Cardiac muscle cell (in vitro differentiated cells and primary cell): ENCODE results near the gene GSG1. TPM values are rescaled to one million over a fixed set of nuclear protein-coding genes. Genes with fewer than 3 reads are reported as not detected.
A peak's percentile ranks its signal among the peaks of the same experiment; 100 is the strongest.

Source experiments
- DNase-seq, 2 donors: peaks; one replicate each; pipeline versions ENCODE4 v3.0.0 to v3.0.0-alpha.2; 2010 to 2017; ENCODE audit warnings: low read depth in 1 of 2, low spot score in 1 of 2
- H3K27ac ChIP-seq: fragments of 200-600 bp; sonication (generic); 2 replicates; pipeline ENCODE4 v1.5.1; 2016
- H3K27me3 ChIP-seq: fragments of 200-600 bp; sonication (generic); 2 replicates; pipeline ENCODE4 v1.6.0; 2016; ENCODE audit warnings: control low read depth
- H3K36me3 ChIP-seq: fragments of 200-600 bp; sonication (generic); 2 replicates; pipeline ENCODE4 v1.5.1; 2016; ENCODE audit warnings: control low read depth
- H3K4me1 ChIP-seq: fragments of 200-600 bp; sonication (generic); 2 replicates; pipeline ENCODE4 v1.8.1; 2017; ENCODE audit warnings: low read depth, mild to moderate bottlenecking, mixed run types
- H3K4me3 ChIP-seq: fragments of 200-600 bp; sonication (generic); 2 replicates; pipeline ENCODE4 v1.5.1; 2016; ENCODE audit warnings: mild to moderate bottlenecking
- H3K9me3 ChIP-seq: fragments of 200-600 bp; sonication (generic); 2 replicates; pipeline ENCODE4 v1.5.1; 2017; ENCODE audit warnings: low read depth, mild to moderate bottlenecking, control low read depth
- CTCF ChIP-seq: IDR thresholded peaks from 2 replicates; pipeline ENCODE4 v1.5.1; 2012; ENCODE audit warnings: low read depth, mild to moderate bottlenecking, low read length
- polyA plus RNA-seq: library from polyadenylated mRNA; unstranded; fragments of >200 nt; fragmentation: Nextera tagmentation; extraction: Ambion mirVana; gene quantifications from 2 replicates; pipeline ENCODE4 v1.2.1, GENCODE V29; 2016
- total RNA-seq: library from RNA; depleted of rRNA; stranded (reverse); fragments of >200 nt; gene quantifications from 2 replicates; pipeline ENCODE4 v1.2.3, GENCODE V29; 2016

The GSG1 gene
- total and polyA plus RNA-seq, 2 experiments from 2014 or later, result 0.12 TPM; not detected in 1

- Histone ChIP-seq H3K36me3 (no peaks in the 10 kb centered on the region), H3K4me1 (no peaks in the 10 kb centered on the region), H3K4me3 (no peak overlapping the region), H3K27me3 (no peaks in the 10 kb centered on the region), H3K27ac (no peak overlapping the region), H3K9me3 (no peaks in the 10 kb centered on the region)
- no peak for TF ChIP-seq CTCF
- peak in 1 of 2 donors; percentile 30 for DNase-seq
Measured at GRCh38 chr12:13075118-13075480, 28.4 kb downstream of the GSG1 start.

- DNase-seq, result peak in 1 of 2 donors; percentile 24
- Histone ChIP-seq H3K27ac (no peak overlapping the region), H3K4me1 (no peaks in the 10 kb centered on the region), H3K4me3 (no peak overlapping the region), H3K27me3 (no peaks in the 10 kb centered on the region), H3K9me3 (no peaks in the 10 kb centered on the region), H3K36me3 (no peaks in the 10 kb centered on the region)
- TF ChIP-seq CTCF, result no peak
Measured at GRCh38 chr12:13074396-13075117, 28.9 kb downstream of the GSG1 start.

GRCh38 chr12:13073173-13073572 lies 30.3 kb downstream of the GSG1 start:
- H3K27me3 ChIP-seq, result no peaks in the 10 kb centered on the region
- no peak overlapping the region for H3K4me3 ChIP-seq
- H3K36me3 ChIP-seq, result no peaks in the 10 kb centered on the region
- H3K4me1 ChIP-seq, result no peaks in the 10 kb centered on the region
- no peak for TF ChIP-seq CTCF
- H3K27ac ChIP-seq, result no peak overlapping the region
- H3K9me3 ChIP-seq, result no peaks in the 10 kb centered on the region
- DNase-seq, result no peak

- no peak overlapping the region for H3K4me3 ChIP-seq
- H3K27me3 ChIP-seq, result no peaks in the 10 kb centered on the region
- H3K4me1 ChIP-seq, result no peaks in the 10 kb centered on the region
- H3K9me3 ChIP-seq, result no peaks in the 10 kb centered on the region
- no peak overlapping the region for H3K27ac ChIP-seq
- no peaks in the 10 kb centered on the region for H3K36me3 ChIP-seq
- DNase-seq, result no peak
- no peak for TF ChIP-seq CTCF
Measured at GRCh38 chr12:13071305-13072280, 31.9 kb downstream of the GSG1 start.

- Histone ChIP-seq H3K27me3 (no peaks in the 10 kb centered on the region), H3K27ac (no peak overlapping the region), H3K4me3 (no peak overlapping the region), H3K4me1 (no peaks in the 10 kb centered on the region), H3K9me3 (no peaks in the 10 kb centered on the region), H3K36me3 (no peaks in the 10 kb centered on the region)
- DNase-seq, result no peak
- TF ChIP-seq CTCF, result no peak
Measured at GRCh38 chr12:13069380-13069779, 34.1 kb downstream of the GSG1 start.
